Keratinocyte (primary cell): ENCODE measurements around the gene IRX3. TPM values are rescaled to one million over a fixed set of nuclear protein-coding genes. Genes with fewer than 3 reads are reported as not detected.

ENCODE experiments used
- DNase-seq: peaks from one replicate; pipeline ENCODE4 v3.0.0-alpha.2; 2011; ENCODE audit warnings: low read depth, missing footprints, low spot score
- FAIRE-seq: peaks from 2 replicates; lab custom pipeline; 2011; peaks lifted over from hg19 to GRCh38; lab: Jason Lieb, UNC
- H2AFZ ChIP-seq: 2 replicates; pipeline ENCODE4 v1.6.0; 2012; ENCODE audit warnings: low read length, control low read depth, inconsistent platforms; ENCODE audit not compliant: control insufficient read depth
- H3K27ac ChIP-seq: 2 replicates; pipeline ENCODE4 v1.5.1; 2011; ENCODE audit warnings: low read length; ENCODE audit not compliant: control insufficient read depth, insufficient read depth
- H3K27me3 ChIP-seq: 3 replicates; pipeline ENCODE4 v1.6.0; 2011; ENCODE audit warnings: low read length; ENCODE audit not compliant: control insufficient read depth, insufficient read depth; ENCODE audit errors: extremely low read depth
- H3K36me3 ChIP-seq, 2 experiments: 2 replicates in 1 of 2; 3 replicates in 1 of 2; pipeline ENCODE4 v1.5.1; 2011; ENCODE audit warnings: low read length in 2 of 2, mild to moderate bottlenecking in 1 of 2; ENCODE audit not compliant: control insufficient read depth in 2 of 2, insufficient read depth in 2 of 2; ENCODE audit errors: extremely low read depth in 1 of 2
- H3K4me1 ChIP-seq: 3 replicates; pipeline ENCODE4 v1.5.1; 2011; ENCODE audit warnings: low read length; ENCODE audit not compliant: control insufficient read depth, insufficient read depth; ENCODE audit errors: extremely low read depth
- H3K4me2 ChIP-seq: 3 replicates; pipeline ENCODE4 v1.6.0; 2011; ENCODE audit warnings: low read depth, low read length; ENCODE audit not compliant: control insufficient read depth, insufficient read depth; ENCODE audit errors: extremely low read depth
- H3K4me3 ChIP-seq, 3 experiments: fragments of 200-600 bp in 1 of 3; sonication (generic) in 1 of 3; 2 replicates in 2 of 3; 3 replicates in 1 of 3; pipeline ENCODE4 v1.5.1; 2011 to 2016; ENCODE audit warnings: low read length in 3 of 3, mild to moderate bottlenecking in 3 of 3, control low read depth in 2 of 3, inconsistent platforms in 1 of 3, low read depth in 1 of 3, mixed read lengths in 1 of 3, mixed run types in 1 of 3, moderate library complexity in 1 of 3; ENCODE audit not compliant: control insufficient read depth in 2 of 3, insufficient read depth in 2 of 3; ENCODE audit errors: extremely low read depth in 1 of 3
- H3K79me2 ChIP-seq: 2 replicates; pipeline ENCODE4 v1.6.0; 2012; ENCODE audit warnings: low read length; ENCODE audit not compliant: control insufficient read depth, insufficient read depth
- H3K9ac ChIP-seq: 3 replicates; pipeline ENCODE4 v1.6.0; 2011; ENCODE audit warnings: low read length; ENCODE audit not compliant: control insufficient read depth, insufficient read depth; ENCODE audit errors: extremely low read depth
- H3K9me1 ChIP-seq: 3 replicates; pipeline ENCODE4 v1.6.0; 2011; ENCODE audit warnings: low read length; ENCODE audit not compliant: control insufficient read depth, insufficient read depth; ENCODE audit errors: extremely low read depth
- H3K9me3 ChIP-seq: 2 replicates; pipeline ENCODE4 v1.5.1; 2012; ENCODE audit warnings: low read depth, low read length; ENCODE audit not compliant: control insufficient read depth
- H4K20me1 ChIP-seq: 3 replicates; pipeline ENCODE4 v1.6.0; 2011; ENCODE audit warnings: low read length; ENCODE audit not compliant: control insufficient read depth, insufficient read depth; ENCODE audit errors: extremely low read depth
- EZH2 ChIP-seq: IDR thresholded peaks from one replicate; pipeline ENCODE4 v1.6.1; 2012; ENCODE audit warnings: inconsistent platforms, mild to moderate bottlenecking, low read length, moderate library complexity
- dilution Hi-C: fragments of 300-500 bp; cut with MboI; formaldehyde crosslinking; loops from one replicate; pipeline ENCODE4 v1.7.0; 2020; ENCODE audit warnings: low sequenced_read_pairs; ENCODE audit not compliant: extremely low pct_ligation_motif_present
- polyA plus RNA-seq, 5 experiments: library from polyadenylated mRNA; depleted of rRNA in 3 of 5; stranded (reverse) in 3 of 5; stranded (forward) in 1 of 5; unstranded in 1 of 5; fragments of >200 nt; gene quantifications; 1 replicate in 1 of 5; 2 replicates in 3 of 5; 3 replicates in 1 of 5; pipeline versions ENCODE4 v1.2.1 to v1.2.3, GENCODE V29; 2011 to 2012; ENCODE audit warnings: missing spikeins in 2 of 5, low read depth in 1 of 5, low replicate concordance in 1 of 5
- TF ChIP-seq, protein P1 (sequence below), 3 experiments: IDR thresholded peaks in 1 of 3; conservative IDR thresholded peaks in 1 of 3; optimal IDR thresholded peaks in 1 of 3; 2 replicates in 2 of 3; 3 replicates in 1 of 3; pipeline versions ENCODE3 to v1.5.1; 2011; ENCODE audit warnings: low read length in 3 of 3, mild to moderate bottlenecking in 3 of 3, moderate library complexity in 2 of 3, control low read depth in 1 of 3, inconsistent platforms in 1 of 3; ENCODE audit not compliant: insufficient read depth in 2 of 3; ENCODE audit errors: extremely low read depth in 1 of 3

Gene IRX3
- polyA plus RNA-seq, 1 donor (not counting 4 experiments of a cell fraction or from before 2014, with no cell fraction given), result 3.3 TPM

DNA sequence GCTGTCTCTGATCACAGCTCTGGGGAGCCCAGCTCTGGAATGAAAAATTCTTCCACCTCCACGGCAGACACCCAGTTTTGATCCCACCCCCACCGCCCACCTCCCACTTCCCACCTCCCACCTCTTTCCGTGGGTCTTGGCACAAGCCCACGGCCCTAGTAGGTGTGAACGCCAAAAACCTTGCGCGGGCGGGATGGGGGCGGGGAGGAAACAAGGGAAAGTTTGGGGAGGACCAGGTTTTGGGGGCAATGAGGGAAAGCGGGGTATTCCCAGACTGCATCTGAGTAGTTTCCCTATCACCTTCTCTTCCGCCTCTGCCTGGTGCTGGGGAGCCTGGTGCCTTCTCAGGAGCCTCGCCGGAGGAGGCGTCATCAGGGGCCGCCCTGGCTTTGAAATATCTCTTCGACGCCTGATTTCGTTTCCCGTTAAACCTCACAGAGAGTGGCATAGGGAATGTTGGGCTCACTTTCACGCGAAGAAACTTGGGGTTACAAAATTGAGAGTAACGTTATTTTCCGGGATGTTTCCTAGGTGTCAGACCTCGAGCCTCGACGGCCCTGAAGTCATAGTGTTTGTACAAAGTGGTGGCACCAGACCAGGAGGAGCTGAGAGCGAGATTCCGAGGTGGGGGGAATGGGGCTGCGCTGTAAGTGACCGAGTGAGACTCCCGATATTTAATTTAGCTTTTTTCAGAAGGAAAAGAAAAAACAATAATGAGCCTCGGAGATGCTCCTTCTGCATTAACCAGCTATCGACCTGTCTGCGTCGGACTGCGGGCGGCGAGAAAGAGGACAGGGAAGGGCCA lies 1.6 kb upstream of the IRX3 start:
- H3K27me3 ChIP-seq, result no peaks in the 10 kb centered on the region

DNA sequence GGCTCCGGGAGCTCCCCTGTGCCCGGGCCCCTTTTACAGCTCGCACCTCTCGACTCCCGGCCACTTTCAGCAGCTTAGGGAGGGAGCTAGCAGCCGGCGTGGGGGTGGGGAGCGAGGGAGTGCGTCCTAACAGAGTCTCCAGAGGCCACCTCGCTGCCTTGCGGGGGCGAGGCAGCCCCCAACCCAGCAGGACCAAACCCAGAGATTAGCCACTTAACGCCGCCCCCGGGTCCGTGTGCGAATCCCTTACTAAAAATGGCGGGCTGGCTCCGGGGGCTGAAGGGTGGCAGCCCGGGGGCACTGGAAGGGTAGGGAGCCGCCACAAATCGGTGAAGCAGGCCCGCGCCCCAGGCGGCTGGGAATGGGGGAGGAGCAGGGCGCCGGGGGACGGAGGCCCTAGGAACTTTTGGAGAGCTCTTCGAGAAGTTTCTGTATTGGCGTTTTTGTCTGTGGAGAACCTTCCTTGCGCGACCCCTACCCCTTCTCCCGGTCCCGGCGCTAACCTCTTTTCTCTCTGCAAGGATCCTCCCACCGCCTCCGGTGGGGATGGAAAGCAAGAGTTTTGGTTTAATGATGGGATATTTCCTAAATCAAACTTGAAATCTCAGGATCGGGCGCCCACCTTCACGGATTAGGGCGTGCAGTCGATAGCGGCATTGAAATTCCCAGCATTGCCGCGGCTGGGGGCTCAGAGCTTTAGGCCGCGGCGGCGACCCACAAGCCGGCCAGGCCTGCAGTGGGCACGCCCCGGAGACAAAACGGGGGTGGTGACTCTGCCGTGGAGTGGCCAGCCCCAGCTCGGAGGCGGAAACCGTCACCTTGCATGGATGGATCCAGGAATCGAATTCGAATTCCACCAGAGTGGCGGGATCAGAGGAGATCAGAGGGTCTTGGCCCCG lies 793 bp upstream of the IRX3 start:
- TF ChIP-seq EZH2, result no peak
- TF ChIP-seq, protein P1, sequence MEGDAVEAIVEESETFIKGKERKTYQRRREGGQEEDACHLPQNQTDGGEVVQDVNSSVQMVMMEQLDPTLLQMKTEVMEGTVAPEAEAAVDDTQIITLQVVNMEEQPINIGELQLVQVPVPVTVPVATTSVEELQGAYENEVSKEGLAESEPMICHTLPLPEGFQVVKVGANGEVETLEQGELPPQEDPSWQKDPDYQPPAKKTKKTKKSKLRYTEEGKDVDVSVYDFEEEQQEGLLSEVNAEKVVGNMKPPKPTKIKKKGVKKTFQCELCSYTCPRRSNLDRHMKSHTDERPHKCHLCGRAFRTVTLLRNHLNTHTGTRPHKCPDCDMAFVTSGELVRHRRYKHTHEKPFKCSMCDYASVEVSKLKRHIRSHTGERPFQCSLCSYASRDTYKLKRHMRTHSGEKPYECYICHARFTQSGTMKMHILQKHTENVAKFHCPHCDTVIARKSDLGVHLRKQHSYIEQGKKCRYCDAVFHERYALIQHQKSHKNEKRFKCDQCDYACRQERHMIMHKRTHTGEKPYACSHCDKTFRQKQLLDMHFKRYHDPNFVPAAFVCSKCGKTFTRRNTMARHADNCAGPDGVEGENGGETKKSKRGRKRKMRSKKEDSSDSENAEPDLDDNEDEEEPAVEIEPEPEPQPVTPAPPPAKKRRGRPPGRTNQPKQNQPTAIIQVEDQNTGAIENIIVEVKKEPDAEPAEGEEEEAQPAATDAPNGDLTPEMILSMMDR (optimal IDR thresholded peaks at IDR 0.05 in 1 of 3, IDR thresholded peaks at IDR 0.05 in 1 of 3, conservative IDR thresholded peaks at IDR 0.05 in 1 of 3; ENCODE audit: extremely low read depth in 1 of 3, insufficient read depth in 2 of 3, low read length in 3 of 3), result no peak
- Histone ChIP-seq H3K79me2 (no peaks in the 10 kb centered on the region), H3K9me3 (no peaks in the 10 kb centered on the region), H3K4me3 (peak overlapping the region; percentile 71 to 82 (median 77)), H3K9ac (peak overlapping the region; percentile 78), H3K9me1 (no peaks in the 10 kb centered on the region), H3K4me2 (peak overlapping the region; percentile 78), H3K36me3 (peaks cover 0 to 2% of the 10 kb centered on the region in 2 experiments), H3K4me1 (no peaks in the 10 kb centered on the region), H2AFZ (peak overlapping the region; percentile 64), H3K27me3 (no peaks in the 10 kb centered on the region), H3K27ac (peak overlapping the region; percentile 56), H4K20me1 (no peaks in the 10 kb centered on the region)
- dilution Hi-C loops, result no loop called here
- FAIRE-seq, result no peak
- no peak for DNase-seq

More for the DNA sequence above, 1.6 kb upstream of the IRX3 start:
- DNase-seq (no peak), FAIRE-seq (no peak)
- Histone ChIP-seq H3K9me3 (no peaks in the 10 kb centered on the region), H3K27ac (no peak overlapping the region), H3K9me1 (no peaks in the 10 kb centered on the region), H3K4me3 (no peak overlapping the region), H4K20me1 (no peaks in the 10 kb centered on the region), H3K4me2 (no peak overlapping the region), H3K36me3 (peaks cover 0 to 2% of the 10 kb centered on the region in 2 experiments), H3K4me1 (no peaks in the 10 kb centered on the region), H2AFZ (no peak overlapping the region), H3K9ac (no peak overlapping the region), H3K79me2 (no peaks in the 10 kb centered on the region)
- dilution Hi-C loops, result no loop called here
- TF ChIP-seq, protein P1 (optimal IDR thresholded peaks at IDR 0.05 in 1 of 3, IDR thresholded peaks at IDR 0.05 in 1 of 3, conservative IDR thresholded peaks at IDR 0.05 in 1 of 3; ENCODE audit: extremely low read depth in 1 of 3, insufficient read depth in 2 of 3, low read length in 3 of 3), result no peak
- no peak for TF ChIP-seq EZH2
